ENCODE results near the gene NELFB. TPM values are rescaled to one million over a fixed set of nuclear protein-coding genes. Genes with fewer than 3 reads are reported as not detected.
A peak's percentile ranks its signal among the peaks of the same experiment; 100 is the strongest.
"Not testable (repeated sequence)": the region's sequence is repeated elsewhere in the genome, so short reads cannot be mapped to it uniquely, and the experiment has no call there.

NELFB gene
- total RNA-seq, 1 donor from 2014 or later: 22.2 TPM

GRCh38 chr9:137234055-137234697 is 21.0 kb upstream of the NELFB start:
- no peak for DNase-seq (ENCODE audit: low spot score)

GRCh38 chr9:137234758-137235423 is 20.2 kb upstream of the NELFB start:
- DNase-seq (ENCODE audit: low spot score) (no peak), ATAC-seq (no peak)

More at GRCh38 chr9:137234055-137234697, 21.0 kb upstream of the NELFB start:
- no peak for ATAC-seq

- no peak for DNase-seq (ENCODE audit: low spot score)
Observed at GRCh38 chr9:137235424-137236237, 19.5 kb upstream of the NELFB start.

GRCh38 chr9:137236238-137236935 is 18.7 kb upstream of the NELFB start:
- ATAC-seq (peak; percentile 66), DNase-seq (ENCODE audit: low spot score) (peak; percentile 82)

More at GRCh38 chr9:137235424-137236237, 19.5 kb upstream of the NELFB start:
- no peak for ATAC-seq

- ATAC-seq (no peak), DNase-seq (ENCODE audit: low spot score) (no peak)
Observed at GRCh38 chr9:137236936-137237421, 18.1 kb upstream of the NELFB start.

- no peak for DNase-seq (ENCODE audit: low spot score)
- ATAC-seq: no peak
Observed at GRCh38 chr9:137237759-137238726, 17.1 kb upstream of the NELFB start.

GRCh38 chr9:137239541-137240200 is 15.5 kb upstream of the NELFB start:
- not testable (repeated sequence) for DNase-seq (ENCODE audit: low spot score)

GRCh38 chr9:137240318-137240840 is 14.7 kb upstream of the NELFB start:
- DNase-seq (ENCODE audit: low spot score) (peak; percentile 74), ATAC-seq (peak; percentile 44)

More at GRCh38 chr9:137239541-137240200, 15.5 kb upstream of the NELFB start:
- not testable (repeated sequence) for ATAC-seq

- ATAC-seq (peak; percentile 81), DNase-seq (ENCODE audit: low spot score) (peak; percentile 100)
Observed at GRCh38 chr9:137240841-137241489, 14.2 kb upstream of the NELFB start, which contains the start of gene TUBB4B. Gene TUBB4B (plus strand): TSS chr9:137241287. CDS start chr9:137241361, 74 bp downstream.

- ATAC-seq (peak; percentile 25), DNase-seq (ENCODE audit: low spot score) (peak; percentile 68)
Observed at GRCh38 chr9:137241490-137242268, 13.4 kb upstream of the NELFB start.

- DNase-seq (ENCODE audit: low spot score) (no peak), ATAC-seq (no peak)
Observed at GRCh38 chr9:137242269-137243203, 12.6 kb upstream of the NELFB start.

- not testable (repeated sequence) for DNase-seq (ENCODE audit: low spot score); ATAC-seq
Observed at GRCh38 chr9:137243266-137243625, 11.9 kb upstream of the NELFB start.

GRCh38 chr9:137243626-137244485 is 11.3 kb upstream of the NELFB start:
- ATAC-seq (no peak), DNase-seq (ENCODE audit: low spot score) (no peak)

- ATAC-seq: no peak
- DNase-seq (ENCODE audit: low spot score): no peak
Observed at GRCh38 chr9:137244486-137245449, 10.4 kb upstream of the NELFB start.
